ENCODE results near the gene MSANTD2. TPM values are rescaled to one million over a fixed set of nuclear protein-coding genes. Genes with fewer than 3 reads are reported as not detected.
A peak's percentile ranks its signal among the peaks of the same experiment; 100 is the strongest.

The MSANTD2 gene
- polyA plus RNA-seq, 3 donors from 2014 or later, result 2.8 to 7.2 (median 5.7) TPM

DNA sequence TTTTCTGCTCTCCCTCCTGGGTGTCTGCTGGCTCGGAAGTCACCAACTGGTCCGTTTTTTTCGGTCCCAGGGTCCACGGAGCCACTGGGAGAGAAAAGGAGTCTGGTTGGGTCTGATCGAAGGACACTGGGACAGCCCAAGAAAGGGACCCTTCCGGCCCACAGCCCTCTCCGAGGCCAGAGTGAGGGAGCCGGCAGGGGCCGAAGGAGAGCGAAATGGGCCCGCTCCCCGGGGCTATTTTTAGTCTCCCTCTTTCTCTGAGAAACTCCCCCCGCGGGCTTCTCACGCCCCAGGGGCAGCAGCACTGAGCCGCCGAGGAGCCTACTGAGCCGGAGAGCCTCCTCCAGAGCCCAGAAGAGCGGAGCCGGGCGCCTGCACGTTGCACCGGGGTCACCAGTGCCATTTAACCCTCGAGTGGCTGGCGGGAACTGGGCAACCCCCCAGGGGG, 40.0 kb downstream of the MSANTD2 start:
- Mint-ChIP-seq H3K4me3 (peak overlapping the region in 3 of 5 donors; percentile 7 to 54 (median 21)), H3K27ac (no peak overlapping the region), H3K9me3 (peaks cover 0 to 2% (median 0%) of the 10 kb centered on the region in 6 donors)

DNA sequence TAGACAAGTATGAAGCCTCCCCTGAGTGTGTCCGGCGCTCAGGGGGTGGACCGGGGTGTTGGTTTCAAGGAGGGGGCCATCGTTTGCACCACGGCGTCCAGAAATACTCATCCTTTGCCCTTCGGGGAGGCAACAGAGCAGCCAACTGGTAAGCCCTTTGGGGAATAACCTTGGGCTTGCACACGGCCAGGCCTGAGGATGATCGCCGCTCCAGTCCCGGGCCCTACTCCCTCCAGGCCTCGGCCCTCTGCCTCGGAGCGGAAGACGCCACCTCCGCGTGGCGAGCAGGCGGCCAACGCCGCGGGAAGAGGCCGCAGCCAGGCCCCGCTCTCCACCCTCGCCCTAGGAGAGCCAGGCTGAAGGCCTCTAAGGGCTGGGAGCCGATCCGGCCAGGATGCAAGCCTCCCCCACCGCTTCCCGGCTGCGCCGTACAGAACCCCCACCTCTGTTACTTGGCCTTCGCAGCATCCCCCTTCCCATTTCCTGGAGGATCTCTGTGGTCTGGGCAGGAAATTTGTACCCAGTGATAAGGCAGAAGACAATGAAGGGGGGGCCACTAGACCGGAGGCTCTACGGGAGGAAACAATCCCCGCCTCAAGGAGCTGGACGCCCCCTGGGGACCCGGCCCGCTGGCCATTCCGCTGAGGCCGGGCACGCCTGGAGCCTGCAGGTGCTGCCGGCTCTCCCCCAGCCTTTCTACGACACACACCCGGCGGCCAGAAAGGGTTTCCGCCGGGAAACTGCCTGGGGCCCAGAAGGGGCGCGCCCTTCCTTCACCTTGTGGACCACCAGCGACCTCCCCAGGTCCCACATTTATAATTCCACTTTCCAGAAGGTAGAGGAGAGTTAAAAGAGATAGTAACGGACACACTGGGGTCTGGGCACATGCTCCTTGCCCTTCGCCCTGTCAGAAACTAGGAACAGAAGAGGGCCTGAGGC, 40.7 kb downstream of the MSANTD2 start:
- Mint-ChIP-seq H3K9me3 (peaks cover 0 to 2% (median 0%) of the 10 kb centered on the region in 6 donors), H3K27me3 (ENCODE audit: low read depth in 3 of 3) (peaks cover 12 to 35% (median 31%) of the 10 kb centered on the region in 3 donors), H3K27ac (no peak overlapping the region), H3K36me3 (peaks cover 0 to 6% (median 4%) of the 10 kb centered on the region in 3 donors), H3K4me3 (peak overlapping the region in 4 of 5 donors; percentile 7 to 54 (median 32)), H3K4me1 (peaks cover 28 to 29% of the 10 kb centered on the region in 2 donors)
- DNase-seq, result no peak

More for the DNA sequence above, 40.0 kb downstream of the MSANTD2 start:
- DNase-seq, result no peak
- peaks cover 28 to 29% of the 10 kb centered on the region in 2 donors for H3K4me1 Mint-ChIP-seq
- H3K27me3 Mint-ChIP-seq (ENCODE audit: low read depth in 3 of 3), result peaks cover 12 to 35% (median 31%) of the 10 kb centered on the region in 3 donors
- peaks cover 3 to 8% (median 7%) of the 10 kb centered on the region in 3 donors for H3K36me3 Mint-ChIP-seq

DNA sequence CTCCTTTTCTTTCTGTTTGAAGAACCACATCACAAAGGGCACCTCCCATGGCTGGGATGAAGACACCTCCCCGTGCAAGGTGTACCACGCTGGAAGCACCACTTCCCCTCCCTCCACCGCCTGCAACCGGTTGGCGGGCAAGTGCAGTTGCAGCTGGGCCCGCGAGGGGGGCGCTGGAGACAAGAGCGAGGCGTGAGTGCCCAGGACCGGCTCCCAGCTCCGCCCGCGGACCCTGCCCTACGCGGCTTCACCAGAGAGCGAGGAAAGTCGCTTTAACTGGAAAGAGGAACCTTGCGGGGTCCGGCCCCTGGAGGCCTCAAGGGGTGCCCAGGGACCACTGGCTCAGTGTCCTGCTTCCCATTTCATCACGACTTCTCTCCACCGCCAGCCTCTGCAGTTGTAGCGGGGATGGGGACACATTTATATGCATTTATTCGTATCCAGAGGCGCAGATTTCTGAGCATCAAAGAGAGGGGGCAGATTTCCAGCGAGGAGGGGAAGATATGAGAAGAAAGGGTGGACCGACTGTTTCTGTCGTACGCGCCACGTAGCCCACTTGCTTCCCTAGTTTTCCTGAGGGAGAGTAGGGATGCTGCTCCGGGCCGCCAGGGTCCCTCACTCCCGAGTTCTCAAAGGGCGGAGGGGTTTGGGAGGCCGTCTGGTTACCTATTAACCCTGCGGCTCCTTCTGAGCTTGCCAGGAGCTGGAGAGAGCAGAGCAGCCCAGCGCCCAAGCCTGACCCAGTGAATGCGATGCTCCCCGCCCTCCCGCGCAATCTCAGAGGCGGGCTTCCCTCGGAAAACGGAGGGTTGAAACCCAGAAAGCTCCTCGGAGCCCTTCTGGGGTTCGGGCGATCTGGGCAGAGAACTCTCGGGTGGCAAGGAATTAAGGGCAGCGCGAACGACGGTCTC, 41.6 kb downstream of the MSANTD2 start:
- peak overlapping the region in 4 of 5 donors; percentile 27 to 57 (median 48) for H3K4me3 Mint-ChIP-seq
- peaks cover 25 to 27% of the 10 kb centered on the region in 2 donors for H3K4me1 Mint-ChIP-seq
- H3K9me3 Mint-ChIP-seq, result peaks cover 0 to 2% (median 0%) of the 10 kb centered on the region in 6 donors
- no peaks in the 10 kb centered on the region for H3K36me3 Mint-ChIP-seq
- DNase-seq, result peak; percentile 42 to 47 (median 44)
- no peak overlapping the region for H3K27ac Mint-ChIP-seq
- peaks cover 13 to 37% (median 28%) of the 10 kb centered on the region in 3 donors for H3K27me3 Mint-ChIP-seq (ENCODE audit: low read depth in 3 of 3)

DNA sequence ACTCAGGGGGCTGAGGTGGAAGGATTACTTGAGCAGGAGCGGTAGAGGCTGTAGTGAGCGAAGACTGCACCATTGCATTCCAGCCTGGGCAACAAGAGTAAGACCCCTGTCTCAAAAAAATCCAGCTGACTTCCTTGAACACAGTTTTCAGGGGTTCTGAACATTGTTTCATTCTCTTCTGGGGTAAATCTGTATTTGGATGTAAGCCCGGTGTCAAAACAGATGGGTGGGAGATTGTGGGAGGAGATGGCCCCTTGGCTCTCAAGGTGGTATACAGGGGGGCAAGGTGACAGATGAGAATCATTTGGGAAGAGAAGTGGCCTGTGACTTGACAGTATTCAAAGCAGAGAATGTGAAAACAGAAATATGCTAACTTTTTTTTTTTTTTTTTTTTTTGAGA, 42.9 kb downstream of the MSANTD2 start:
- Mint-ChIP-seq H3K4me1 (peaks cover 16 to 23% of the 10 kb centered on the region in 2 donors), H3K9me3 (peaks cover 0 to 2% (median 0%) of the 10 kb centered on the region in 6 donors), H3K27me3 (ENCODE audit: low read depth in 3 of 3) (peaks cover 12 to 32% (median 22%) of the 10 kb centered on the region in 3 donors), H3K27ac (no peak overlapping the region), H3K36me3 (no peaks in the 10 kb centered on the region), H3K4me3 (no peak overlapping the region)
- no peak for DNase-seq

DNA sequence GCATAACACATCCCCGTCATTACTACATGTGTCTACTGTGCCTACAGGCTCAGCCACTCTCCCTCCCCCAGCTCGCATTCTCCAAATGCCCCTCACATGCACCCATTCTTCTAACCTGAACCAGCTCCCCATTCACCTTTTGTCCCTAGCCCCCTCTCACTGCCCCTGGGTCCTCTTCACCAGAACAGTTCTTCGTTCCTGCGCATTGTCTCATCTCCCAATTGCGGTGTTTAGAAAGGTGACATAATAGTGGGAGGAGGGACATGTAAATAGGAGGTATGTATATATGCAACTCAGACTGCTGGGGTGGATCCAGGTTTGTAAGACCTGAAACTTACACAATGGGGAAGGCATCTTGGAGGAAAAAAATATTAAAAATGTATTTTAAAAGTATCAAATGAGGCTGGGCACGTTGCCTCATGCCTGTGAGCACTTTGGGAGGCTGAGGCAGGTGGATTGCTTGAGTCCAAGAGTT, 43.4 kb downstream of the MSANTD2 start:
- Mint-ChIP-seq H3K36me3 (no peaks in the 10 kb centered on the region), H3K9me3 (peaks cover 0 to 2% (median 0%) of the 10 kb centered on the region in 6 donors), H3K4me3 (no peak overlapping the region), H3K27ac (no peak overlapping the region), H3K27me3 (ENCODE audit: low read depth in 3 of 3) (peaks cover 12 to 30% (median 22%) of the 10 kb centered on the region in 3 donors), H3K4me1 (peaks cover 16 to 23% of the 10 kb centered on the region in 2 donors)
- no peak for DNase-seq

DNA sequence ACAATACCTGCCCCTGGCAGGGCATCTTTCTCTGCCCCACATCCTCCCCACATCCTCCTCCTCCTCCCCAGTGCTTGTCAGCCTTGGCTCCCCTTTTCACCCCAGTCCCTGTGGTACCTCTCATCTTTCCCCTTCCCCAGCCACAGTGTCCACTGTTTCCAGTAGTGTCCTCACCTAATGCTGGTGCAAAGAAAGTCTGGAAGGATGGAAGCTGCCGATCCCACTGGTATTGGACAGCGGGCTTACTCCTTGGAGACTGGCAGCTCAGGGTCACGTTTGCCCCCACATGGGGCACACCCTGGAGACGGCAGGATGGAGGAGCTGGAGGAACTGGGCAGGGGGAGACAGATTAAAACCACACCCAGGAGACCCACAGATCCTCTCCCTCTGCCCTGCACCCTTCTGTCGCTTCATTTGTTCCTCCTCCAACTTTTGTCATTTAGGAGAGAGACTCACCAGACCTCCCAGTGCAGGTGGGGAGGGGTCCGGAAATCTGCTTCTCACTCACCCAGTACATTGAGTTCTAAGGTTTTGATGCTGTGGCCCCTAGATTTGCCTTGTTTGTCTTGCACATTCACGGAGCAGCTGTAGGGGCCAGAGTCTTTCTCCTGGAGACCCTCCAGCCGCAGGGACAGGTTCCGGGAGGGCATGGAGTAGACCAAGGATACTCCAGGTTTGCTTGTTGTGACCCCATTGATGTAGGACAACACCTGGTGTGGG, 44.0 kb downstream of the MSANTD2 start:
- H3K36me3 Mint-ChIP-seq, result no peaks in the 10 kb centered on the region
- no peak overlapping the region for H3K4me3 Mint-ChIP-seq
- no peak for DNase-seq
- H3K27ac Mint-ChIP-seq, result no peak overlapping the region
- peaks cover 0 to 2% (median 0%) of the 10 kb centered on the region in 6 donors for H3K9me3 Mint-ChIP-seq
- peaks cover 12 to 24% (median 18%) of the 10 kb centered on the region in 3 donors for H3K27me3 Mint-ChIP-seq (ENCODE audit: low read depth in 3 of 3)
- H3K4me1 Mint-ChIP-seq, result peaks cover 16 to 19% of the 10 kb centered on the region in 2 donors

DNA sequence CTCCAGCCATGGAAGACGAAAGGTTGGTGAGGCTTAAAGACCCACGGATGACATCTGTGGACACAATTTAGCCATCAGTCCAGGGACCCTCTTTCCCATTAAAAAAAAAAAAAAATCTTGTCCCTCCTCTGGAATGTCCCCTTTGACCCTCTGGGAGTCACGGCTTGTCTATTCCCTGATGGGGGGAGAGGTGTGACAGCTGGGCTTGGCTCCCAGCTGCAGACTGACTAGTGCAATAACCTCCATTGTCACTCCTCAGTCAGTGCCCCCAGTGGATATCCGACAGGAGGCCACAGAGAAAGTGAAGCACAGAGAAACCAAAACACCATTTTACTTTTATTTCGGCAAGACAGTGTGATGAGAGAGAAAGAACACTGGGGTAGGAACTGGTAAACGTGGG, 45.5 kb downstream of the MSANTD2 start:
- H3K4me3 Mint-ChIP-seq, result no peak overlapping the region
- H3K27ac Mint-ChIP-seq, result no peak overlapping the region
- no peak for DNase-seq
- peaks cover 10 to 12% of the 10 kb centered on the region in 2 donors for H3K4me1 Mint-ChIP-seq
- peaks cover 0 to 2% (median 0%) of the 10 kb centered on the region in 6 donors for H3K9me3 Mint-ChIP-seq
- H3K27me3 Mint-ChIP-seq (ENCODE audit: low read depth in 3 of 3), result peaks cover 6 to 21% (median 10%) of the 10 kb centered on the region in 3 donors
- no peaks in the 10 kb centered on the region for H3K36me3 Mint-ChIP-seq

DNA sequence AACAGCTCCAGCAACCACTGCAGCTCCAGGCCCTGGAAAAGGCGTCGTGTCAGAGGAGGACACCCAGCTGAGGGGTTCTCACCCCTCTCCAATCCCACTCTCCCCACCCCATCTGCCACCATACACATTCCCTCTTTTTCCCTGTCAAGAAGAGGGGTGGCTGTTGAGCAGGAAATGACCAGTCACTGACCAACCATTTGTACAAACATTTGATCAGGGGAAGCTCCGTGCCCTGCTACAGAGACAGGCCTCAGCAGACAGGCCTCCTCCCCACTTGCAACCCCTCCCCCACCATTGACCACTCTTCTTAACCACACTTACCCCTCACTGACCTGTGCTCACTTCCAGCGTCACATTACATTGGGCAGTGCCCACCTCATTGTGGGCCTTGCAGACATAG, 45.9 kb downstream of the MSANTD2 start:
- Mint-ChIP-seq H3K9me3 (peaks cover 0 to 2% (median 0%) of the 10 kb centered on the region in 6 donors), H3K36me3 (no peaks in the 10 kb centered on the region), H3K27ac (no peak overlapping the region), H3K27me3 (ENCODE audit: low read depth in 3 of 3) (peaks cover 6 to 19% (median 10%) of the 10 kb centered on the region in 3 donors), H3K4me1 (peaks cover 10 to 12% of the 10 kb centered on the region in 2 donors), H3K4me3 (no peak overlapping the region)
- DNase-seq, result no peak

DNA sequence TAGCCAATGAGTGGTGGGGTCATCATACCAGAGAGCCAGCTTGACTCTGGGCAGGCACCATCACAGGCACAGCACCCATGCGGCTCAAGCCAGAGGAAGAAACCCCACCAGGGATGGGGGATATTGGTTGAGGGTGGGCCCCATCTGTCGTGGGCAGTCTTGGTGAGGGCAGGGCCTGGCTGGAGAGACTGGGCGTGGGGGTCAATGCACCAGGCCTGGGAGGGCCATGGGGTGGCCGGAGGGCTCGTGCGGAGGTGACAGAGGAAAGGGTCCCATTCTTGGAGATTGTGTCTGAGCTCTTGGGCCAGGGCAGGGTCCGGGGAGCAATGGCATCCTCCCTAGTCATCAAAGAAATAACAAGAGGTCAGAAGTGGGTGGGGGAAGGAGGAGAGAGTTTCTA, 46.6 kb downstream of the MSANTD2 start:
- H3K4me3 Mint-ChIP-seq, result no peak overlapping the region
- no peak for DNase-seq
- H3K27ac Mint-ChIP-seq, result no peak overlapping the region
- peaks cover 6 to 16% (median 10%) of the 10 kb centered on the region in 3 donors for H3K27me3 Mint-ChIP-seq (ENCODE audit: low read depth in 3 of 3)
- H3K9me3 Mint-ChIP-seq, result peaks cover 0 to 2% (median 0%) of the 10 kb centered on the region in 6 donors
- no peaks in the 10 kb centered on the region for H3K36me3 Mint-ChIP-seq
- peaks cover 5% of the 10 kb centered on the region in 2 donors for H3K4me1 Mint-ChIP-seq

DNA sequence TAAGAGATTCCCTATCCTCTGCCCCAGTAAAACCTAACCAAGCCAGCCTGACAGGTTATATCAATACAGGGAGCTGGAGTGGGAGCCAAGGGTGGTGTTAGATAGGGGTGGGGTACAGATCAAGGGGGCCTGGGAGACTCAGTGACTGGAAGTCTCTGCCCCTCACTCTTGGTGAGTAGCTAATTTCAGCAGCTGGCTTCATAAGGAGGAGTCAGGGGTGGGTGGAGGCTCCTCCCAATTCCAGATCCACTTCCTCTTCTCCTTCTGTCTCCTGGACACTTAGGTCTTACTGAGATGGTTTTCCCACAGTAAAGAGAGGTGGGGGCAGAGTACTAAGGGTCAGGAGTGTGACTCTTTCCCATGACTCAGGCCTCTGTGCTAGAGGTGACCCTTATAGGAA, 47.0 kb downstream of the MSANTD2 start:
- no peak overlapping the region for H3K27ac Mint-ChIP-seq
- peaks cover 0 to under 1% (median 0%) of the 10 kb centered on the region in 6 donors for H3K9me3 Mint-ChIP-seq

DNA sequence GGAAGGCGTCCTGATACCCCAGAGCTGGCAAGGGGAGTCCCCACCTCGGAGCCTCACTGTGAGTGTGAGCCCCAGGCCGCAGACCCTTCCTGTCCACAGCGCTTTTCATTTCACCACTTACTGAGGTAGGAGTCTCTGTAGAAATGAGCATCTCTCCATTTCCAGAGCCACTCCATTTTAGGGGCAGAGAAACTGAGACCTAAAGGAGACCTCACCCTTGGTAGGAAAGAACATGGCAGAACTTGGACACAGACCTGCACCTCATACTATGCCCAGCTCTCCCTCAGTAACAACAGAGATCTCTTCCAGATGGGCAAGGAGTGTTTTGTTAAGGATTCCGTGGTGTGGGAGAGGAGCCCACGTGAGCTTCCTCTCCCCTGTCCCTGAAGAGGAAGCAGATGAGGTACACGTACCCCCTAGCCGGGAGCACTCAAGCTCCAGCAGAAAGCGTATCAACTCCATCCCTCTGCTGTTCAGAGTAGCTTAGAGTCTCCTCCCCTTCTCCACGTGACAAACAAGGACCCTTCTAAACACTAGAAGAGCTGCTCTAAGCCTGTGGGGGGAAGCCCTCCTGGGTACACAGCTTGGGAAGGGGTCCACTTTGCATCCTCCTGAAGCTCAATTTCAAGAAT, 47.6 kb downstream of the MSANTD2 start:
- Mint-ChIP-seq H3K4me3 (no peak overlapping the region), H3K36me3 (no peaks in the 10 kb centered on the region), H3K27ac (no peak overlapping the region), H3K4me1 (no peaks in the 10 kb centered on the region), H3K27me3 (ENCODE audit: low read depth in 3 of 3) (peaks cover 3 to 14% (median 9%) of the 10 kb centered on the region in 3 donors), H3K9me3 (no peaks in the 10 kb centered on the region)
- no peak for DNase-seq

More for the DNA sequence above, 47.0 kb downstream of the MSANTD2 start:
- Mint-ChIP-seq H3K4me3 (no peak overlapping the region), H3K4me1 (peaks cover under 1% of the 10 kb centered on the region in 2 donors), H3K27me3 (ENCODE audit: low read depth in 3 of 3) (peaks cover 3 to 15% (median 10%) of the 10 kb centered on the region in 3 donors), H3K36me3 (no peaks in the 10 kb centered on the region)
- DNase-seq, result no peak

DNA sequence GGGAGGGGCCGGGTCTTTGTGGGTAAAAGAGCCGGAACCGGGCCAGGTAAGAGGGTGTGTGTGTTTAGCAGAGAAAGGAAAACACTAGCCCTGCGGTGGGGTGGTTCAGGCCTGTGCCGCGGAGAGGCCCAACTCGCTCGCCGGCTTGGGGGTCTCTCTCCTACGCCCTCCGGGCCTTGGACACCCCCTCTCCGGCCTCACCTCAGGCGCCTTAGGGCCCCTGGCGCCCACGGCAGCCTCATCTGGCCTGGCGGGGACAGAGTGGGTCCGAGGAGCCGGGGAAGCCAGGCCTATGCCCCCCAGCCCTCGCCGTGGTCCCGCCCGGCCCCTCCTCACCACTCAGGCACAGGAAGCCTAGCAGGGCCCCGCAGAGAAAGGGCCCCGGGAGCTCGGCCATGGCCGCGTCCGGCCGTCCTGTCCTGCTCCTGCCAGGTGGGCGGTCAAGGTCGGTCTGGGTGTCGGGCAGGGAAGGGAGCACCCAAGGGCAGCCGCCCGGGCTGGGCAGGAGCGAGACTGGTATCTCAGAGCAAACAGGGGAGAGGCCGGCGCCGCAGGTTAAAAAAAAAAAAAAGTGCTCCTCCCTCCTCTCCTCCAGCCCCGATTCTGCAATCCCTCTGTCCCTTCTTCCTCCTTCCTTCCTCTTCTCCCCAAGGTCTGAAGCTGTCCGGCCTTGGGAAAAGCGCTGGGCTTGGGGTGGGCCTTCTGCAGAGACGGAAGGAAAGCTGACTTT, 48.3 kb downstream of the MSANTD2 start, which contains the start of gene VSIG2:
Gene VSIG2 (minus strand): TSS at position 515 of the 730 bp plus-strand sequence. CDS start 118 bp downstream, at position 397.
- Mint-ChIP-seq H3K9me3 (no peaks in the 10 kb centered on the region), H3K36me3 (no peaks in the 10 kb centered on the region), H3K27ac (no peak within 1 kb of the TSS), H3K27me3 (ENCODE audit: low read depth in 3 of 3) (peaks cover 3 to 8% (median 5%) of the 10 kb centered on the region in 3 donors), H3K4me3 (no peak within 1 kb of the TSS), H3K4me1 (no peaks in the 10 kb centered on the region)
- DNase-seq, result no peak

Data from immature natural killer cell (primary cell).